Fibroblast of lung (primary cell): ENCODE measurements around the gene COASY. TPM values are rescaled to one million over a fixed set of nuclear protein-coding genes. Genes with fewer than 3 reads are reported as not detected.

Experiments used
- DNase-seq, 2 donors: peaks; one replicate each; pipeline versions ENCODE4 v3.0.0 to v3.0.0-alpha.2; 2010; ENCODE audit warnings: low read depth in 2 of 2
- H2AFZ ChIP-seq: 2 replicates; pipeline ENCODE4 v1.5.1; 2012; ENCODE audit warnings: low read length, control low read depth, inconsistent platforms
- H3K27ac ChIP-seq: 2 replicates; pipeline ENCODE4 v1.5.1; 2011; ENCODE audit warnings: low read length, control low read depth; ENCODE audit not compliant: insufficient read depth
- H3K27me3 ChIP-seq: 2 replicates; pipeline ENCODE4 v1.5.1; 2011; ENCODE audit warnings: mild to moderate bottlenecking, low read length; ENCODE audit not compliant: control insufficient read depth, insufficient read depth
- H3K36me3 ChIP-seq: 2 replicates; pipeline ENCODE4 v1.5.1; 2011; ENCODE audit warnings: low read length; ENCODE audit not compliant: control insufficient read depth, insufficient read depth
- H3K4me1 ChIP-seq: 2 replicates; pipeline ENCODE4 v1.5.1; 2011; ENCODE audit warnings: low read length; ENCODE audit not compliant: control insufficient read depth, insufficient read depth; ENCODE audit errors: extremely low read depth
- H3K4me2 ChIP-seq: 2 replicates; pipeline ENCODE4 v1.5.1; 2011; ENCODE audit warnings: low read length, control low read depth; ENCODE audit not compliant: insufficient read depth; ENCODE audit errors: extremely low read depth
- H3K4me3 ChIP-seq, 4 experiments: fragments of 200-600 bp in 1 of 4; sonication (generic) in 1 of 4; replicated peaks in 1 of 4; 2 replicates each; pipeline ENCODE4 v1.5.1; 2011 to 2016; ENCODE audit warnings: low read length in 4 of 4, low read depth in 3 of 4, mild to moderate bottlenecking in 3 of 4, control low read depth in 2 of 4, inconsistent platforms in 1 of 4, mixed read lengths in 1 of 4; ENCODE audit not compliant: insufficient read depth in 1 of 4; ENCODE audit errors: control extremely low read depth in 1 of 4
- H3K79me2 ChIP-seq: 2 replicates; pipeline ENCODE4 v1.5.1; 2012; ENCODE audit warnings: mild to moderate bottlenecking, low read length, inconsistent platforms; ENCODE audit not compliant: control insufficient read depth, insufficient read depth
- H3K9ac ChIP-seq: 2 replicates; pipeline ENCODE4 v1.5.1; 2011; ENCODE audit warnings: mild to moderate bottlenecking, low read length, control low read depth; ENCODE audit not compliant: insufficient read depth
- H3K9me3 ChIP-seq: 2 replicates; pipeline ENCODE4 v1.5.1; 2012; ENCODE audit warnings: low read depth, low read length; ENCODE audit not compliant: control insufficient read depth, insufficient read depth
- H4K20me1 ChIP-seq: 2 replicates; pipeline ENCODE4 v1.5.1; 2011; ENCODE audit warnings: low read length; ENCODE audit not compliant: control insufficient read depth, insufficient read depth; ENCODE audit errors: extremely low read depth
- CTCF ChIP-seq, 2 donors: IDR thresholded peaks in 1 of 2; conservative IDR thresholded peaks in 1 of 2; 1 replicate in 1 of 2; 2 replicates in 1 of 2; pipeline ENCODE4 v1.5.1; 2011 to 2012; ENCODE audit warnings: low read length in 2 of 2, control low read depth in 1 of 2, inconsistent platforms in 1 of 2, low read depth in 1 of 2, mild to moderate bottlenecking in 1 of 2
- EZH2 ChIP-seq: IDR thresholded peaks from 2 replicates; pipeline ENCODE4 v1.5.1; 2012; ENCODE audit warnings: low read length, control low read depth, mild to moderate bottlenecking; ENCODE audit errors: missing control alignments
- polyA plus RNA-seq, 2 donors: library from polyadenylated mRNA; depleted of rRNA in 1 of 2; stranded (reverse) in 1 of 2; unstranded in 1 of 2; fragments of >200 nt; gene quantifications; 2 replicates each; pipeline ENCODE4 v1.2.1, GENCODE V29; 2011 to 2012; ENCODE audit warnings: missing spikeins in 1 of 2
- total RNA-seq: library from RNA; depleted of rRNA; stranded (reverse); fragments of >200 nt; gene quantifications from 2 replicates; pipeline ENCODE4 v1.2.1, GENCODE V29; 2014

The COASY gene
- total and polyA plus RNA-seq, 2 donors (not counting 1 experiment from before 2014, with no cell fraction given): 16.5 to 20.3 TPM

DNA sequence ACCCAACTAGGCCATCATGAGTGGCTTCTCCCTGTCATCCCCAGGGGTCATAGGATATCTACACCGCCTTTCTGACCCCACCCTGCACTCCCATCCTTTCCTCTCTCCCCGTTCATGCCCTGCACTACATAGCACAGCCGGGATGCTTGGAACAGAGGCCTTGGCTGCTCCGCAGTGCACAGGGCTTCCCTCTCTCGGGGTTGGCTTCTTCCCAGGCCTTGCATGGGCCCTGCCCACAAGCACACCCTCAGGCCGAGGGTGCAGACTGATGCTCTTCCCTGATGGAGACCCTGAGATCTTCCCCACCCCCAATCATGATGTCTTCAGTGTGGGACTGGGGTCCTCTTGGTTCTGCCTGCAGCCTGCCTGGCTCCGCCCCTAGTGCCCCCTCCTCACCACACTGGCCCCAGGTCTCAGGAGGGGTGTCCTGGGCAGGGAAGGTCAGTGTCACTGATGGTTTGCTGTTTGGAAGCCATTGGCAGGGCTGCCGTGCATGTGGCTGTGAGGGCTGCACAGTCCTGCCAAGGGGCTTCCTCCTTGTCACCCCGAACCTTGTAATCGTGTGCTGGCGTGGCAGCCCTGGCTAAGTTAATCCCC is 40.2 kb upstream of the COASY start:
- TF ChIP-seq CTCF (conservative IDR thresholded peaks at IDR 0.05 in 1 of 2, IDR thresholded peaks at IDR 0.05 in 1 of 2; ENCODE audit: low read depth in 1 of 2, low read length in 2 of 2) (no peak), EZH2 (no peak)
- peak overlapping the region; percentile 28 for H3K9ac ChIP-seq
- peak overlapping the region; percentile 38 for H3K4me2 ChIP-seq

GRCh38 chr17:42522263-42522790 is 39.6 kb upstream of the COASY start:
- no peaks in the 10 kb centered on the region for H4K20me1 ChIP-seq
- no peak overlapping the region for H2AFZ ChIP-seq
- peak overlapping the region; percentile 19 for H3K4me2 ChIP-seq
- peaks cover 6% of the 10 kb centered on the region for H3K36me3 ChIP-seq
- peak overlapping the region; percentile 97 for H3K27ac ChIP-seq
- no peaks in the 10 kb centered on the region for H3K9me3 ChIP-seq
- TF ChIP-seq EZH2 (no peak), CTCF (conservative IDR thresholded peaks at IDR 0.05 in 1 of 2, IDR thresholded peaks at IDR 0.05 in 1 of 2; ENCODE audit: low read depth in 1 of 2, low read length in 2 of 2) (no peak)
- H3K4me1 ChIP-seq: peaks cover 58% of the 10 kb centered on the region
- H3K4me3 ChIP-seq: no peak overlapping the region
- no peak for DNase-seq
- H3K79me2 ChIP-seq: no peaks in the 10 kb centered on the region
- peak overlapping the region; percentile 28 for H3K9ac ChIP-seq
- no peaks in the 10 kb centered on the region for H3K27me3 ChIP-seq

More for the DNA sequence above, 40.2 kb upstream of the COASY start:
- Histone ChIP-seq H3K4me3 (no peak overlapping the region), H4K20me1 (no peaks in the 10 kb centered on the region), H3K4me1 (peaks cover 58% of the 10 kb centered on the region), H3K79me2 (no peaks in the 10 kb centered on the region), H3K27me3 (no peaks in the 10 kb centered on the region), H3K9me3 (no peaks in the 10 kb centered on the region), H2AFZ (no peak overlapping the region), H3K27ac (peak overlapping the region; percentile 97), H3K36me3 (peaks cover 6% of the 10 kb centered on the region)
- peak in 1 of 2 donors; percentile 47 for DNase-seq

DNA sequence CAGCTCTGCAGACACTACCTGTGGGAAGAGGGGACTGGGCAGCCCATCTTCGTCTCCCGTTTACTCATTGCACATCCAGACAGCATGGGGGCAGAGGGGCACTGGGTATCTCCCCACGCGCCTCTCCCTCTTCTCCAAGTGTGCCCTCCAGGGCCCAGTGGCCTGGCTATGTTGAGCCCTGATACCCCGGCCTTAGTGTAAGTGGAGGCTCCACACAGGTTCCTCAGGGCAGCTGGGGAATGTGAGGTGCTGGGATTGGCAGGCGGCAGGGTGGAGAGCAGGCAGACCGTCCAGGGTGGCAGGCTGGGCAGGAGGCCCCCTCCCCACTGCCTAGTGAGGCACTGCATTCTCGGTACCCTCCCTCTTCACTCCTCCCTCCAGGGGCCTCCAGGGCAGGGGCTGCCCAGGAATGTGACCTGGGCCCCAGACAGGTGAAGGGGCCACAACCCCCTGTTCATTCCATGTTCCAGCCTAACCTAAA is 39.1 kb upstream of the COASY start:
- Histone ChIP-seq H4K20me1 (no peaks in the 10 kb centered on the region), H3K27ac (peak overlapping the region; percentile 97), H3K4me1 (peaks cover 55% of the 10 kb centered on the region), H3K4me2 (no peak overlapping the region), H3K9me3 (no peaks in the 10 kb centered on the region), H2AFZ (no peak overlapping the region), H3K79me2 (no peaks in the 10 kb centered on the region), H3K36me3 (peaks cover 6% of the 10 kb centered on the region), H3K4me3 (no peak overlapping the region), H3K27me3 (no peaks in the 10 kb centered on the region), H3K9ac (no peak overlapping the region)
- no peak for DNase-seq
- TF ChIP-seq CTCF (conservative IDR thresholded peaks at IDR 0.05 in 1 of 2, IDR thresholded peaks at IDR 0.05 in 1 of 2; ENCODE audit: low read depth in 1 of 2, low read length in 2 of 2): no peak
- no peak for TF ChIP-seq EZH2
